ENCODE data around the gene C12orf42. TPM values are rescaled to one million over a fixed set of nuclear protein-coding genes. Genes with fewer than 3 reads are reported as not detected.

C12orf42 gene
- total and polyA plus RNA-seq, 10 of the 15 experiments (the other 5 are each of a cell fraction or from before 2014, with no cell fraction given) = 1.4 to 7.0 (median 2.4) TPM

GRCh38 chr12:103279444-103279843 is 216.3 kb downstream of the C12orf42 start (continued):
- TF ChIP-seq NKRF (conservative IDR thresholded peaks at IDR 0.05) = no peak

GRCh38 chr12:103278329-103278728 is 217.4 kb downstream of the C12orf42 start:
- Histone ChIP-seq H3K27ac (ENCODE audit: control insufficient read depth, insufficient read depth) (no peak overlapping the region), H3K4me1 (ENCODE audit: control insufficient read depth, insufficient read depth, low read length) (peaks cover 21% of the 10 kb centered on the region), H3K27me3 (replicated peaks in 1 of 2; ENCODE audit: control insufficient read depth in 2 of 2, insufficient read depth in 2 of 2, low read length in 1 of 2) (no peaks in the 10 kb centered on the region), H3K36me3 (ENCODE audit: control insufficient read depth in 2 of 2, insufficient read depth in 2 of 2, low read length in 1 of 2) (no peaks in the 10 kb centered on the region), H3K79me2 (ENCODE audit: control insufficient read depth, insufficient read depth, low read length) (no peaks in the 10 kb centered on the region), H3K4me2 (ENCODE audit: control insufficient read depth, insufficient read depth) (peak overlapping the region; percentile 59; the same call in 1 of the 2 replicates), H2AFZ (ENCODE audit: control insufficient read depth, low read depth, low read length) (peak overlapping the region; percentile 34), H4K20me1 (ENCODE audit: control insufficient read depth, insufficient read depth) (no peaks in the 10 kb centered on the region), H3K4me3 (0 out of 2 replicates have a peak overlapping the region, but pooled peaks have one; percentile 10), H3K9me3 (replicated peaks; ENCODE audit: control insufficient read depth, insufficient read depth, low read length) (no peaks in the 10 kb centered on the region), H3K9ac (ENCODE audit: control insufficient read depth, insufficient read depth, low read length) (no peak overlapping the region)
- intact Hi-C loops (cut with micrococcal nuclease; ENCODE audit: unreplicated experiment) (loop anchor here (2.0 to 5.0 kb wide), 5 partner anchors 98 to 396 kb away; no protein-coding TSS in a partner anchor), in situ Hi-C loops (cut with MboI) (no loop called here)
- no peak for DNase-seq (ENCODE audit: low read depth, low spot score)
- TF ChIP-seq ESRRA (IDR thresholded peaks at IDR 0.05; ENCODE audit: low read length) (no peak), RCOR1 (conservative IDR thresholded peaks at IDR 0.05; ENCODE audit: low read depth, low read length) (no peak), MYB (IDR thresholded peaks at IDR 0.05; ENCODE audit: borderline replicate concordance, low read depth, low read length) (no peak), FOS (IDR thresholded peaks at IDR 0.05; ENCODE audit: borderline replicate concordance, extremely low read depth, insufficient read length) (no peak), IKZF2 (IDR thresholded peaks at IDR 0.05) (0 out of 4 replicates have a peak, but pooled peaks of 1 of the 2 experiments have one; percentile 34), DPF2 (IDR thresholded peaks at IDR 0.05) (no peak), KAT2A (conservative IDR thresholded peaks at IDR 0.05; ENCODE audit: control insufficient read depth, low read depth, low read length) (no peak), IKZF1 (conservative IDR thresholded peaks at IDR 0.05) (peak; percentile 29; the same call in 1 of the 2 replicates), NFIC (IDR thresholded peaks at IDR 0.05; ENCODE audit: low read depth, low read length) (peak; percentile 8; the same call in 1 of the 2 replicates), JUNB (IDR thresholded peaks at IDR 0.05) (peak; percentile 56), BHLHE40 (IDR thresholded peaks at IDR 0.05; ENCODE audit: borderline replicate concordance in 1 of 2, low read depth in 2 of 2, low read length in 1 of 2) (peak in 1 of 2 experiments; percentile 65; a peak in 2 of 4 replicates), CTCF (IDR thresholded peaks at IDR 0.05 in 2 of 3, conservative IDR thresholded peaks at IDR 0.05 in 1 of 3; ENCODE audit: control insufficient read depth in 2 of 3, extremely low read depth in 1 of 3, insufficient read depth in 1 of 3, low read depth in 3 of 3, low read length in 3 of 3) (no peak), HDGF (IDR thresholded peaks at IDR 0.05) (peak; percentile 48; the same call in 1 of the 2 replicates), IRF5 (IDR thresholded peaks at IDR 0.05; ENCODE audit: borderline replicate concordance) (no peak), YBX1 (IDR thresholded peaks at IDR 0.05) (no peak), RUNX3 (IDR thresholded peaks at IDR 0.05; ENCODE audit: low read length) (0 out of 2 replicates have a peak, but pooled peaks have one; percentile 15)
- 25% methylated on average over 3 of the region's 3 CpGs for WGBS (ENCODE audit: insufficient coverage, insufficient replicate concordance, low lambda C conversion rate, missing lambda C conversion rate)
- FAIRE-seq = no peak
- BruUV-seq (replicated peaks) = no TSS peak
- SMC1A ChIA-PET (ENCODE audit: uncharacterized antibody, unreplicated experiment) = interaction anchor here (0.6 to 2.4 kb wide), 15 partner anchors 10 to 1245 kb away, joined by 3 to 17 read pairs (median 3); no protein-coding TSS in a partner anchor
- peak; percentile 15 for ATAC-seq
- POLR2A ChIA-PET = interaction anchor here (0.6 to 1.2 kb wide), 5 partner anchors 97 to 226 kb away, joined by 3 read pairs; no protein-coding TSS in a partner anchor
- RAD21 ChIA-PET (ENCODE audit: unreplicated experiment) = interaction anchor here (0.7 to 2.5 kb wide), 9 partner anchors 95 to 325 kb away, joined by 3 to 20 read pairs (median 4); partner anchors contain the start of gene C12orf42
- CTCF ChIA-PET = interaction anchor here (1.2 to 1.6 kb wide), 2 partner anchors 12 to 330 kb away, joined by 3 to 4 read pairs; no protein-coding TSS in a partner anchor

Data from GM12878 (cell line).